Measurements from ENCODE around the gene AFP. TPM values are rescaled to one million over a fixed set of nuclear protein-coding genes. Genes with fewer than 3 reads are reported as not detected.

The AFP gene
- total and polyA plus RNA-seq, 2 of the 13 experiments (the other 11 are each of a cell fraction or from before 2014, with no cell fraction given) = 9,434 to 13,105 TPM

GRCh38 chr4:73404457-73404856 lies 31.6 kb upstream of the AFP start (continued):
- TF ChIP-seq RNF219 (CRISPR knock-in tag; IDR thresholded peaks at IDR 0.05) (no peak; the same call in 1 of the 2 replicates), POLR2AphosphoS5 (IDR thresholded peaks at IDR 0.05; ENCODE audit: low read depth, low read length) (peak; percentile 31; the same call in 1 of the 2 replicates), ZNF33B (CRISPR knock-in tag; IDR thresholded peaks at IDR 0.05) (no peak), GMEB1 (CRISPR knock-in tag; IDR thresholded peaks at IDR 0.05; ENCODE audit: borderline replicate concordance) (no peak), ZNF841 (CRISPR knock-in tag; IDR thresholded peaks at IDR 0.05; ENCODE audit: borderline replicate concordance) (peak; percentile 17; the same call in 1 of the 2 replicates), TAF1 (CRISPR knock-in tag; IDR thresholded peaks at IDR 0.05) (peak; percentile 4; the same call in 1 of the 2 replicates), HDAC6 (IDR thresholded peaks at IDR 0.05; ENCODE audit: low read depth, low read length) (peak; percentile 96), NFRKB (IDR thresholded peaks at IDR 0.05) (no peak), EZH2 (conservative IDR thresholded peaks at IDR 0.05; ENCODE audit: low read depth, low read length) (no peak), ZSCAN9 (CRISPR knock-in tag; IDR thresholded peaks at IDR 0.05; ENCODE audit: borderline replicate concordance) (no peak), KDM5B (CRISPR knock-in tag; IDR thresholded peaks at IDR 0.05; ENCODE audit: borderline replicate concordance) (no peak)
